Naive thymus-derived CD8-positive, alpha-beta T cell (primary cell): Measurements from ENCODE around the gene ATIC. TPM values are rescaled to one million over a fixed set of nuclear protein-coding genes. Genes with fewer than 3 reads are reported as not detected.
A peak's percentile ranks its signal among the peaks of the same experiment; 100 is the strongest.

Source experiments
- ATAC-seq, 2 donors: fragments of 150-1000 bp; cut with Tn5 transposase in 1 of 2; sonication (Bioruptor Pico), chemical (Tn5 transposase) in 1 of 2; 1 replicate in 1 of 2; 2 replicates in 1 of 2; pipeline ENCODE4 v1.10.0; 2021; ENCODE audit warnings: mild to moderate bottlenecking in 2 of 2, moderate library complexity in 2 of 2
- POLR2A ChIA-PET: fragments of 350-600 bp; sonication (Branson Sonifier 250); formaldehyde crosslinking; loops from one replicate; lab custom pipeline; 2021; ENCODE audit warnings: antibody characterized with exemption; lab: Charles Lee
- DNase-seq, 10 donors: peaks; one replicate each; pipeline versions ENCODE4 v3.0.0 to v3.0.0-alpha.2; 2020 to 2022
- H3K27ac Mint-ChIP-seq, 10 donors: one replicate each; pipeline ENCODE4 v1.8.0; 2020 to 2022; ENCODE audit warnings: mild to moderate bottlenecking in 10 of 10, mixed read lengths in 10 of 10, moderate library complexity in 4 of 10, inconsistent platforms in 1 of 10
- H3K27me3 Mint-ChIP-seq, 5 donors: one replicate each; pipeline ENCODE4 v1.8.0; 2021 to 2022; ENCODE audit warnings: mixed read lengths in 5 of 5
- H3K36me3 Mint-ChIP-seq, 3 donors: one replicate each; pipeline ENCODE4 v1.8.0; 2020 to 2022; ENCODE audit warnings: mixed read lengths in 3 of 3, mild to moderate bottlenecking in 2 of 3, inconsistent platforms in 1 of 3
- H3K4me1 Mint-ChIP-seq, 4 donors: one replicate each; pipeline ENCODE4 v1.8.0; 2021 to 2022; ENCODE audit warnings: mixed read lengths in 4 of 4
- H3K4me3 Mint-ChIP-seq, 10 donors: one replicate each; pipeline ENCODE4 v1.8.0; 2020 to 2022; ENCODE audit warnings: mild to moderate bottlenecking in 10 of 10, mixed read lengths in 10 of 10, moderate library complexity in 6 of 10, inconsistent platforms in 1 of 10
- H3K9me3 Mint-ChIP-seq, 9 donors: one replicate each; pipeline ENCODE4 v1.8.0; 2020 to 2022; ENCODE audit warnings: mixed read lengths in 9 of 9, mild to moderate bottlenecking in 3 of 9, inconsistent platforms in 1 of 9, moderate library complexity in 1 of 9
- polyA plus RNA-seq, 3 donors: library from polyadenylated mRNA; unstranded; fragments of 300-500 nt; fragmentation: Illumina TruSeq; gene quantifications; one replicate each; pipeline ENCODE4 v1.2.3, GENCODE V29; 2021
- total RNA-seq, 8 experiments: library from RNA in 2 of 8; stranded (reverse) in 2 of 8; gene quantifications; one replicate each; pipeline ENCODE4 v1.2.3 and lab custom pipeline; 2021 to 2026

Gene ATIC
- total RNA-seq (100 to 1,000 TPM in 1 of 2 experiments, 10 to 100 TPM in 1; 94.7 to 102 TPM), polyA plus RNA-seq (100 to 1,000 TPM; 159 to 184 (median 184) TPM), total RNA-seq (lab: John Stamatoyannopoulos, UW) (20.2 to 52.8 (median 24.9) reads per million in 6 experiments)

DNA sequence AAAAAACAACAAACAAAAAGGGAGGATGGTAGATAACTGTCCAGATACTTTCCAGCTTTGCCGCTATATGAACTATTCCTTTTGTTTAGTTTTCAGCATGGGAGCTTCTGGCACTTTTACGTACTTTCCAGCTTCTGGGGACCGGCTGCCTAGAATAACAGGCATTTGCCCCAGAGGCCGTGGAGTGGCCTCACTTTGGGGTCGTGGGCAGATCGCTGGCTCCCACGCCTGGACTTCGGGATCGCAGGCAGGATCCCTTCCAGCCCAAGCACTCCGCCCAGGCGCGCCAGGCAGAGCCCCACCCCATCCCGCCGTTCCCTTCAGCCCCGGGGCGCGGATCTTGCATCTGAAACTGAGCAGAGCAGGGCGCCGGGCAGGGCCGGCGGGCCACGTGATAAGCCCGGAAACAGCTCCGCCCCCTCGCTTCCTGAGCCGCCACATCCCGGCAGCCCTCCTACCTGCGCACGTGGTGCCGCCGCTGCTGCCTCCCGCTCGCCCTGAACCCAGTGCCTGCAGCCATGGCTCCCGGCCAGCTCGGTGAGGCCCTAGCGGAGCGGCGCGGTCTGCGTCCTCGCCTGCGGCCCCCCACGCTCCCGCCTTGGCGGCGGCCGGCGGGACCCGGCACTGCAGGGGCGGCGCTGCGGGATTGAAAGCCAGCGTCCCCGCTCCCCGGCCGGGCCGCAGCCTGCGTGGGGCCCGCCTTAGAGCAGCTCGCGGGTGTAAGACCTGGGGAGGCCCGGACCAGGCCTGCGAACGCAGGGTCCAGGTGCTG is at the start of gene ATIC:
Gene ATIC, plus strand, starts transcription at position 435 of the 772 bp plus-strand sequence. Its CDS starts 84 bp downstream, at position 519.
- peaks cover 5 to 28% (median 22%) of the 10 kb centered on the region in 3 donors for H3K36me3 Mint-ChIP-seq
- ATAC-seq, result peak; percentile 96 to 97
- peaks cover 0 to under 1% (median 0%) of the 10 kb centered on the region in 5 donors for H3K27me3 Mint-ChIP-seq
- peak; percentile 77 to 90 (median 84) for DNase-seq
- POLR2A ChIA-PET, result interaction anchor here (0.6 to 1.3 kb wide), 5 partner anchors 41 to 797 kb away, joined by 3 to 5 read pairs (median 3); partner anchors contain the start of gene XRCC5
- no peaks in the 10 kb centered on the region for H3K9me3 Mint-ChIP-seq
- peaks cover 17 to 40% (median 38%) of the 10 kb centered on the region in 4 donors for H3K4me1 Mint-ChIP-seq
- peak within 1 kb of the TSS; percentile 81 to 97 (median 92) for H3K27ac Mint-ChIP-seq
- H3K4me3 Mint-ChIP-seq, result peak within 1 kb of the TSS; percentile 85 to 96 (median 95)

DNA sequence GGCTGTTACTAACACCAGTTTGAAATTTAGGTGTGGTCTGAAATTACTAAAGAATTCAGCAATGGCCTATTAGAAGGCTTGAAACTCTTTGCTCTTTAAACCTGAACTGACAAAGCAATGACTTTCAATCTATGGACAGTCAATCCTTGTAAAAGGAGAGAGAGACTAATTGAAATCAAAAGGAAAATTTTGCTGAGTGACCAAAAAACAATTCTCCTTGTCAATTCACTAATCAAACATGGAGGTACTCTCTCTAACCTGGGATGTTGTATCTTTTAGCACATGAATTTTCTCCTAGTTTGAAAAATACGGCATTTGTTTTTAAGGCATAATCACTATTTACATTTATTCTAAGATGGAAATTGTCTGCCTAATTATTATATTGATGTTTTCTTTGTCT is 49.6 kb upstream of the ATIC start:
- Mint-ChIP-seq H3K4me3 (no peak overlapping the region), H3K4me1 (no peaks in the 10 kb centered on the region), H3K27me3 (peaks cover 0 to 2% (median 0%) of the 10 kb centered on the region in 5 donors), H3K27ac (no peak overlapping the region), H3K36me3 (no peaks in the 10 kb centered on the region), H3K9me3 (no peaks in the 10 kb centered on the region)
- ATAC-seq, result no peak
- DNase-seq, result no peak
- POLR2A ChIA-PET, result no interaction called here

DNA sequence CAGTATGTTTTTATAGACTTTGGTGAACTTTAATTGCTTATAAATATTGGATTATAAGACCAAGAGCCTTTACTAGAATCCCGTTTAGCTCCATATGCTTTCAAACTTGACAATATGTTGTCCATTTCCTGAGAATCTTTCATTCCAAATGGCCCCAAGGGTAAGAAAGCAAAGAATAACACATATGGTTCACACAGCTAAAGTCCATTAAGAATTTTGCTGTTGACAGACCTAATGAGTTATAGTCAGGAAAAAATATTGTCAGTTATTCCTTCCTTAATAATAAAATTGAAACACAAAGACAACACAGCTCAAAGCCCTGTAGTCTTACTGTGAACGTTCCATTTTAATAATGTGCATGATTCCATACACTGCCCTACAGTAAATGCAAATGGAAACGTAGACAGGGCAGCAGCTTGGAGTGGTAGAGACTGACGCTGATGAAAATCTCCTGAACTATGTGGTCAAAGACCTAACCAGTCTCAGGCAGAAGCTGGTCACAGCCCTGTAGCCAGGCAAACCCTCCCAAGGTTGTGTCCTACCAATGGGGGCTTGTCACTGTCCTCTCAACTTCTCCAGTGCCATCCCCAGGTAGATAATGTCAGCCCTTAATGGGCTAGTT is 49.0 kb upstream of the ATIC start:
- Mint-ChIP-seq H3K36me3 (no peaks in the 10 kb centered on the region), H3K27me3 (peaks cover 0 to 5% (median 3%) of the 10 kb centered on the region in 5 donors), H3K9me3 (no peaks in the 10 kb centered on the region), H3K4me3 (no peak overlapping the region), H3K4me1 (no peaks in the 10 kb centered on the region), H3K27ac (no peak overlapping the region)
- DNase-seq, result no peak
- POLR2A ChIA-PET, result no interaction called here
- ATAC-seq, result no peak

DNA sequence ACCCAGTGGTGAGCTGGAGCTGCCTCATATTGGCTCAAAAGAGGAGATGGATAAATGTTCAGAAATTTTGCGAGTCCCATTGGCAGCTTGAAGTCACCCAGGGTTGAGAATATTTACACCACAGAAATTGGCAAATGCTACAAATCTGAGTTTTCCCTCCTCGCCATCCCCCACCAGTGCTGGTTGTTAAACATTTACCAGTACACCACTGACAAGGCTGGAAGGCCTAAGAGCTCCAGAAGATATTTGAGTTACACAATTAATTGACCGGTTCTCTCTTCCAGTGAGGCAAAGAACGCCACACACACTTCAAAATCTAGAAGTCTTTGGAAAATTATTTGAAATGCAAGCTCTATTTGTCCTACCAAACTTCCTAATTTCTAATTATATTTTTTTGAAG is 47.5 kb upstream of the ATIC start:
- DNase-seq (no peak), ATAC-seq (no peak)
- Mint-ChIP-seq H3K36me3 (no peaks in the 10 kb centered on the region), H3K4me3 (no peak overlapping the region), H3K27me3 (peaks cover 0 to 6% (median 4%) of the 10 kb centered on the region in 5 donors), H3K27ac (no peak overlapping the region), H3K9me3 (no peaks in the 10 kb centered on the region), H3K4me1 (no peaks in the 10 kb centered on the region)
- POLR2A ChIA-PET, result no interaction called here

DNA sequence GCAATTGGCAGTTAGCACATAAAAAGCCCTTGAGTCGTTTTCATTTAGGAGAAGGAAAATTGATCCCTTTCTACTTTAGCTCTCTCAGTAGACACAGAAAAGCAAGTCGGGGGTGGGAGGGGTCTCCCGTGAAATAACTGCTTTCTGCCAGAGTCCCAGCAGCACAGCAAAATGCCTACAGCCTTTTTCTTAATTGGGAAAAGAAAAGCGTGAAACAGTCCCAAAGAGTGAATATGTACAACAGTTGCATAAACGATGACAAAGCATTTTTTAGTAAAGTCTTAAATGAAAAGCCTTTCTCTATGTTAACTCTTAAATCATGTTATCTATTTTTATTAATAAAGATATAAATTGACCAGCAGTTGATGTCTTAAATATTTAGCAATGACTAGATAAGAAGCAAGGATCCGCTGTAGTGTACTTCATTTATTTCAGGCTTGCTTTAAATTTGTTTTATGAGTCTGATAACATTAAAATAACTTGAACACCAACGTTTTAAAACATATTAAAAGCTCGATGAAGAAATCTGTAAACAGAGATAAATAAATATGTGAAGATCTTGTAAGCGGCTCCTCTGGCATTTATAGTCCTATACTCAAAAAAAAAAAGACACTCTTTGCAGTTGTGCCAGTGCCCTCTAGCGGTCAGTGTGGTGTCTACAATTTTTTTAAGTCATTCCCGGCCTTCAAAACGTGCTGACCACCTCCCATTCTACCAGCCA is 42.3 kb upstream of the ATIC start:
- Mint-ChIP-seq H3K4me3 (no peak overlapping the region), H3K27ac (no peak overlapping the region), H3K9me3 (no peaks in the 10 kb centered on the region), H3K27me3 (peaks cover 0 to 6% (median 4%) of the 10 kb centered on the region in 5 donors), H3K4me1 (no peaks in the 10 kb centered on the region), H3K36me3 (no peaks in the 10 kb centered on the region)
- peak; percentile 24 to 68 (median 50) for DNase-seq
- POLR2A ChIA-PET, result interaction anchor here (0.7 to 1.3 kb wide), 2 partner anchors 38 to 42 kb away, joined by 3 read pairs; partner anchors contain the start of gene ATIC
- ATAC-seq, result no peak

DNA sequence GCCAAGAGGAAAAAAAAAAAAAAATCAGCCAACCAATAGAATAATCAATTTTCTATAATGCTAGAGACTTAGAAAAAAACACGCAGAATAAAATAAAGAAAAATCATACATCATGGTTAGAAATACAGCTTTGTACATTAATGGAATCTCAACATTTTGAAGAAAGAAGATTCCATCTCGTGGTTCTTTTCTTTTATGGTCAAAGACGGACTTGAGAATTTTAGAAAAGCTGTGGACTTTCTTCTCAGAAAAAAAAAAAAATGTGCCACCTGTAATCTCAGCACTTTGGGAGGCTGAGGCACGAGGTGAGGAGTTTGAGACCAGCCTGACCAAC is 41.8 kb upstream of the ATIC start:
- Mint-ChIP-seq H3K4me1 (no peaks in the 10 kb centered on the region), H3K9me3 (no peaks in the 10 kb centered on the region), H3K36me3 (no peaks in the 10 kb centered on the region), H3K27ac (no peak overlapping the region), H3K27me3 (peaks cover 0 to 6% (median 4%) of the 10 kb centered on the region in 5 donors), H3K4me3 (peak overlapping the region in 1 of 10 donors; percentile 20)
- POLR2A ChIA-PET, result interaction anchor here (0.7 to 1.3 kb wide), 2 partner anchors 37 to 42 kb away, joined by 3 read pairs; partner anchors contain the start of gene ATIC
- ATAC-seq (no peak), DNase-seq (no peak)

DNA sequence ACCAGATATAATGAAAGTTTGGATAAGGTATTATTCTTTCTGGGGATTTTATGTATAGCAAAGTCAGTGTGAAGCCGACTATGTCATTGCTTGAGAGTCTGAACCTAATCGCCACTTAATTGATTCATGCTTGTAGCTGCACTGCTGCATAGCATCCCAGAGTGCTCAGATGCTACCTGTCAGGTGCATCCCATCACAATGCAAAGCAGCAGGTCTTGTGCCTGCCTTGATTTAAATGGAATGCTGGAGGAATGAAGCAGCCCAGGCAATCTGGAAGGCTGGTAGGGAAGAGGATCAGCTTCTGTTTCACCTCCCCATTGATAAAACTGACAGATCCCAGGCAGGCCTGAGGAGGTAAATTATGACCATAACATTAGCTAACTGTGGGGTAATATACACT is 40.4 kb upstream of the ATIC start:
- Mint-ChIP-seq H3K36me3 (no peaks in the 10 kb centered on the region), H3K4me1 (no peaks in the 10 kb centered on the region), H3K27me3 (peaks cover 0 to 6% (median 4%) of the 10 kb centered on the region in 5 donors), H3K4me3 (no peak overlapping the region), H3K27ac (peak overlapping the region in 1 of 10 donors; percentile 50), H3K9me3 (no peaks in the 10 kb centered on the region)
- DNase-seq (no peak), ATAC-seq (no peak)
- POLR2A ChIA-PET, result interaction anchor here (0.7 kb wide), 1 partner anchor 13 kb away, joined by 3 read pairs; no protein-coding TSS in a partner anchor

DNA sequence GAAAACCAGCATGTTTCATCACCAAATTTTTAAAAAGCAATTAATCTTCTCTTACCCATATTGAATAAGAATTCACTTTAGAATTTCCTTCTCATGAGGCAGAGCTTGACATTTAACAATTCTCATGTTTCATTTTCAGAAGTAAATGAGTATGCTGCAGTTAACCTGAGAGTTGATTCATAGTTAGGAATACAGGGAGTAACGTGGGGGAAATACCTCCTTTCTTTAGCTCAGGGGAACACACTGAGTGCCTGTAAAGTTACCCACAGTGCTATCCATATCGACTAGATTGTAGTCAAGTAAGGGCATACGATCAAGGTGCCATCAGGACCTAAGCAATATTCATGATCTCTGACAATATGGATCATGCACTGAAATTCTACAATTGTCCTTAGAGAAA is 38.9 kb upstream of the ATIC start:
- DNase-seq (no peak), ATAC-seq (no peak)
- POLR2A ChIA-PET, result no interaction called here
- Mint-ChIP-seq H3K27me3 (peaks cover 0 to 2% (median under 1%) of the 10 kb centered on the region in 5 donors), H3K4me1 (no peaks in the 10 kb centered on the region), H3K4me3 (no peak overlapping the region), H3K9me3 (no peaks in the 10 kb centered on the region), H3K27ac (no peak overlapping the region), H3K36me3 (no peaks in the 10 kb centered on the region)

DNA sequence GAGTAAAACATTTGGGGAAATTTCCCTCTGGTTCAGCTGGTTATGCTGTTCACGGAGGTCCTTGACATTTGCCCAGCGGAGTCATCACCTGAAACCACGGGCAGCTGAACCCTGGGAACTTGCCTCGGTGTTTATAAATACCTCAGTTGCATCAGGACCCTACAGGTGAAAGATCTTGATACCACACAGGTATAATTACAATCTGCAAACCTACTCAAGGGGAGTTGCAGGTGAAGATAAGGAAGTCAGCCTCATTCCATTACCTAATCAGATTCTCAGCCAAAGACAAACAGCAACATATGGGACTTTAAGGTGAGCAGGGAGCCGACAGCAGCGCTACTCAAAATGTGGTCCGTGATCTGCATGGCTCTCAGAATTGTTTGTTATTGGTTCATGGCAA is 37.0 kb upstream of the ATIC start:
- no peaks in the 10 kb centered on the region for H3K36me3 Mint-ChIP-seq
- no peak overlapping the region for H3K27ac Mint-ChIP-seq
- DNase-seq (no peak), ATAC-seq (no peak)
- H3K27me3 Mint-ChIP-seq, result peaks cover 0 to 2% (median 0%) of the 10 kb centered on the region in 5 donors
- H3K4me1 Mint-ChIP-seq, result no peaks in the 10 kb centered on the region
- POLR2A ChIA-PET, result no interaction called here
- H3K9me3 Mint-ChIP-seq, result no peaks in the 10 kb centered on the region
- no peak overlapping the region for H3K4me3 Mint-ChIP-seq

DNA sequence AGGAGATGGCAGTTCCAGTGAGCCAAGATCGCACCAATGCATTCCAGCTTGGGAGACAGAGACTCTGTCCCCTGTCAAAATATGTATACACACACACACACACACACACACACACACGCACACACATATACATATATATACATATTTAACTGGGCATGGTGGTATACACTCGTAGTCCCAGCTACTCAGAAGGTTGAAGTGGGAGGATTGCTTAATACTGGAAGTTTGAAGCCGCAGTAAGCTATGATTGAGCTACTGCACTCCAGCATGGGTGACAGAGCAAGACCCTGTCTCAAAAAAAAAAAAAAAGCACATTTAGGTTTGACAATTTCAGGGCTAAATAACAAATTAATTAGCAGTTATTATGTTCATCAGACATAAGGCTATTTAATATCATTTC is 36.0 kb upstream of the ATIC start:
- Mint-ChIP-seq H3K27me3 (no peaks in the 10 kb centered on the region), H3K4me3 (no peak overlapping the region), H3K4me1 (no peaks in the 10 kb centered on the region), H3K9me3 (no peaks in the 10 kb centered on the region), H3K36me3 (no peaks in the 10 kb centered on the region), H3K27ac (no peak overlapping the region)
- POLR2A ChIA-PET, result no interaction called here
- no peak for DNase-seq
- ATAC-seq, result no peak

DNA sequence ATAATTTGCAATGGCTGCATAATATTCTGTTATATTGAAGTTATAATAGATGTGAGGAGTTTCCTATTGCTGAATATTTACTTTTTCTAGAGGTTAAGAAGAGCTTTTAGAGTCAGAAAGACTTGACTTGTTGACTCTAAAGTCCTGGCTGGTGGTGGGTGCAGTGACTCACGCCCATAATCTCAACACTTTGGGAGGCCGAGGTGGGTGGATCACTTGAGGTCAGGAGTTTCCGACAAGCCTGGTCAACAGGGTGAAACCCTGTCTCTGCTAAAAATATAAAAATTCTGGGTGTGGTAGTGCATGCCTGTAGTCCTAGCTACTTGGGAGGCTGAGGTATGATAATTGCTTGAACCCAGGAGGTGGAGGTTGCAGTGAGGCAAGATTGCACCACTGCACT is 33.9 kb upstream of the ATIC start:
- Mint-ChIP-seq H3K4me1 (no peaks in the 10 kb centered on the region), H3K27me3 (no peaks in the 10 kb centered on the region), H3K27ac (no peak overlapping the region), H3K9me3 (no peaks in the 10 kb centered on the region), H3K36me3 (no peaks in the 10 kb centered on the region), H3K4me3 (no peak overlapping the region)
- POLR2A ChIA-PET, result no interaction called here
- ATAC-seq (no peak), DNase-seq (no peak)

DNA sequence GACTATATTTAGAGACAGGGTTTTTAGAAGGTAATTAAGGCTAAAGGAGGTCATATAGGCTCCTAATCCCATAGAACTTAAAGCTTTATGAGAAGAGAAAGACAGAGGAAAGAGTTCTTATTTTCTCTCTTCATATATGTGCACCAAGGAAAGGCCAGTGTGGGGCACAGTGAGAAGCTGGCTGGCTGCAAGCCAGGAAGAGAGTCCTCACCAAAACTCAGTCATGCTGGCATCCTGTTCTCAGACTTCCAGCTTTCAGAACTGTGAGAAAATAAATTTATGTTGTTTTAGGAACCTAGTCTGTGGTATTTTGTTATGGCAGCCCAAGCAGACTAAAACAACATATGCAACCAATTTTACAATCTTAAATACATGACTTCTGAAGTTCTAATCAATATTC is 31.5 kb upstream of the ATIC start:
- H3K4me3 Mint-ChIP-seq, result no peak overlapping the region
- no peak for ATAC-seq

More for the DNA sequence above, 31.5 kb upstream of the ATIC start:
- POLR2A ChIA-PET, result no interaction called here
- no peaks in the 10 kb centered on the region for H3K27me3 Mint-ChIP-seq
- H3K9me3 Mint-ChIP-seq, result no peaks in the 10 kb centered on the region
- no peak overlapping the region for H3K27ac Mint-ChIP-seq
- no peak for DNase-seq
- no peaks in the 10 kb centered on the region for H3K36me3 Mint-ChIP-seq
- no peaks in the 10 kb centered on the region for H3K4me1 Mint-ChIP-seq
